Caco-2 (cell line): ENCODE data around the gene GPHA2. TPM values are rescaled to one million over a fixed set of nuclear protein-coding genes. Genes with fewer than 3 reads are reported as not detected.

Experiments
- BruUV-seq: library from RNA; stranded (reverse); fragments of 400-500 nt; replicated peaks from 2 replicates; lab custom pipeline; 2021; lab: Mats Ljungman, UMichigan
- CTCF ChIA-PET: fragments of 300-600 bp; sonication (Branson Sonifier 250); formaldehyde crosslinking; loops from one replicate; lab custom pipeline; 2022; ENCODE audit warnings: antibody characterized with exemption; lab: Charles Lee
- POLR2A ChIA-PET: fragments of 300-600 bp; sonication (Branson Sonifier 250); formaldehyde crosslinking; loops from one replicate; lab custom pipeline; 2022; ENCODE audit warnings: antibody characterized with exemption; lab: Charles Lee
- DNase-seq, 2 experiments: peaks; one replicate each; pipeline versions ENCODE4 v3.0.0 to v3.0.0-alpha.2; 2020 to 2022
- H3K27me3 ChIP-seq: replicated peaks from 2 replicates; pipeline ENCODE4 v1.6.0; 2011; ENCODE audit warnings: low read length; ENCODE audit not compliant: control insufficient read depth, insufficient read depth
- H3K36me3 ChIP-seq: 2 replicates; pipeline ENCODE4 v1.5.1; 2011; ENCODE audit warnings: low read length; ENCODE audit not compliant: control insufficient read depth, insufficient read depth
- H3K4me1 ChIP-seq: fragments of 250-450 bp; sonication (Bioruptor Pico); 2 replicates; pipeline ENCODE4 v1.5.1; 2020; ENCODE audit warnings: mild to moderate bottlenecking
- H3K4me3 ChIP-seq: 2 replicates; pipeline ENCODE4 v1.5.1; 2011; ENCODE audit warnings: low read depth, mild to moderate bottlenecking, control low read depth, low read length
- H3K9me3 ChIP-seq: fragments of 250-450 bp; sonication (Bioruptor Pico); 2 replicates; pipeline ENCODE4 v1.5.1; 2020; ENCODE audit warnings: mild to moderate bottlenecking, moderate library complexity
- H3K27ac Mint-ChIP-seq: one replicate; pipeline ENCODE4 v1.8.0; 2022; ENCODE audit warnings: mixed read lengths; ENCODE audit not compliant: unreplicated experiment
- H3K27me3 Mint-ChIP-seq: one replicate; pipeline ENCODE4 v1.8.0; 2022; ENCODE audit warnings: mixed read lengths; ENCODE audit not compliant: insufficient read depth, unreplicated experiment
- H3K36me3 Mint-ChIP-seq: one replicate; pipeline ENCODE4 v1.8.0; 2022; ENCODE audit warnings: mild to moderate bottlenecking, mixed read lengths; ENCODE audit not compliant: insufficient read depth, unreplicated experiment
- H3K4me1 Mint-ChIP-seq: one replicate; pipeline ENCODE4 v1.8.0; 2022; ENCODE audit warnings: low read depth, mixed read lengths; ENCODE audit not compliant: unreplicated experiment
- H3K4me3 Mint-ChIP-seq: one replicate; pipeline ENCODE4 v1.8.0; 2022; ENCODE audit warnings: mild to moderate bottlenecking, moderate library complexity, mixed read lengths; ENCODE audit not compliant: unreplicated experiment
- H3K9me3 Mint-ChIP-seq: one replicate; pipeline ENCODE4 v1.8.0; 2022; ENCODE audit warnings: mixed read lengths; ENCODE audit not compliant: unreplicated experiment
- CTCF ChIP-seq, 2 experiments: fragments of 200-600 bp in 1 of 2; IDR thresholded peaks; 1 replicate in 1 of 2; 2 replicates in 1 of 2; pipeline versions ENCODE4 v1.5.1 to v1.8.0; 2011 to 2022; ENCODE audit warnings: antibody characterized with exemption in 1 of 2, control low read depth in 1 of 2, inconsistent platforms in 1 of 2, low read depth in 1 of 2, low read length in 1 of 2, mild to moderate bottlenecking in 1 of 2, moderate library complexity in 1 of 2; ENCODE audit not compliant: insufficient read depth in 1 of 2, severe bottlenecking in 1 of 2, unreplicated experiment in 1 of 2
- intact Hi-C: fragments of 100-400 bp; cut with micrococcal nuclease; formaldehyde crosslinking; loops from one replicate; pipeline ENCODE4 v1.10.0; 2022; ENCODE audit not compliant: unreplicated experiment
- total RNA-seq: library from RNA; stranded (reverse); gene quantifications from 2 replicates; pipeline ENCODE4 v1.2.3, GENCODE V29; 2022

Gene GPHA2
- total RNA-seq, 1 experiment from 2014 or later = not detected

- no peaks in the 10 kb centered on the region for H3K27me3 Mint-ChIP-seq
- peaks cover 20% of the 10 kb centered on the region for H3K36me3 Mint-ChIP-seq
- POLR2A ChIA-PET = no interaction called here
- TF ChIP-seq CTCF (IDR thresholded peaks at IDR 0.05; ENCODE audit: insufficient read depth in 1 of 2, low read depth in 1 of 2, low read length in 1 of 2, severe bottlenecking in 1 of 2, unreplicated experiment in 1 of 2) = no peak
- no peaks in the 10 kb centered on the region for H3K9me3 Mint-ChIP-seq
- CTCF ChIA-PET = interaction anchor here (0.6 to 0.8 kb wide), 3 partner anchors 14 to 373 kb away, joined by 3 to 4 read pairs (median 3); no protein-coding TSS in a partner anchor
- no peak overlapping the region for H3K27ac Mint-ChIP-seq
- intact Hi-C loops = no loop called here
- H3K27me3 ChIP-seq = no peaks in the 10 kb centered on the region
- no peaks in the 10 kb centered on the region for H3K9me3 ChIP-seq
- H3K4me1 Mint-ChIP-seq = no peaks in the 10 kb centered on the region
- H3K4me1 ChIP-seq = no peaks in the 10 kb centered on the region
- BruUV-seq = no TSS peak
- no peak overlapping the region for H3K4me3 ChIP-seq
- no peak for DNase-seq
- no peak overlapping the region for H3K4me3 Mint-ChIP-seq
- H3K36me3 ChIP-seq = peaks cover 1% of the 10 kb centered on the region; the same call in 1 of the 2 replicates
These were observed 33.4 kb downstream of the GPHA2 start for GRCh38 chr11:64902102-64902900.

GRCh38 chr11:64900774-64901173, 34.9 kb downstream of the GPHA2 start:
- H3K27ac Mint-ChIP-seq = no peak overlapping the region
- ChIA-PET POLR2A (no interaction called here), CTCF (interaction anchor here (0.6 kb wide), 1 partner anchor 81 kb away, joined by 4 read pairs; no protein-coding TSS in a partner anchor)
- H3K4me1 Mint-ChIP-seq = no peaks in the 10 kb centered on the region
- TF ChIP-seq CTCF (IDR thresholded peaks at IDR 0.05; ENCODE audit: insufficient read depth in 1 of 2, low read depth in 1 of 2, low read length in 1 of 2, severe bottlenecking in 1 of 2, unreplicated experiment in 1 of 2) = no peak
- Histone ChIP-seq H3K4me1 (no peaks in the 10 kb centered on the region), H3K4me3 (no peak overlapping the region), H3K9me3 (no peaks in the 10 kb centered on the region), H3K27me3 (no peaks in the 10 kb centered on the region), H3K36me3 (no peaks in the 10 kb centered on the region; the same call in 1 of the 2 replicates)
- no peak for DNase-seq
- H3K27me3 Mint-ChIP-seq = no peaks in the 10 kb centered on the region
- H3K9me3 Mint-ChIP-seq = no peaks in the 10 kb centered on the region
- BruUV-seq = no TSS peak
- peaks cover 25% of the 10 kb centered on the region for H3K36me3 Mint-ChIP-seq
- H3K4me3 Mint-ChIP-seq = no peak overlapping the region
- intact Hi-C loops = no loop called here

GRCh38 chr11:64900263-64900678, 35.4 kb downstream of the GPHA2 start:
- H3K36me3 Mint-ChIP-seq = peaks cover 27% of the 10 kb centered on the region
- no peaks in the 10 kb centered on the region for H3K27me3 Mint-ChIP-seq
- H3K4me3 Mint-ChIP-seq = no peak overlapping the region
- no peak overlapping the region for H3K4me3 ChIP-seq
- H3K27me3 ChIP-seq = no peaks in the 10 kb centered on the region
- no peak for DNase-seq
- no TSS peak for BruUV-seq
- ChIA-PET POLR2A (no interaction called here), CTCF (interaction anchor here (0.6 kb wide), 2 partner anchors 81 to 411 kb away, joined by 3 to 4 read pairs; no protein-coding TSS in a partner anchor)
- H3K9me3 Mint-ChIP-seq = no peaks in the 10 kb centered on the region
- H3K36me3 ChIP-seq = no peaks in the 10 kb centered on the region; the same call in 1 of the 2 replicates
- no peak overlapping the region for H3K27ac Mint-ChIP-seq
- TF ChIP-seq CTCF (IDR thresholded peaks at IDR 0.05; ENCODE audit: insufficient read depth in 1 of 2, low read depth in 1 of 2, low read length in 1 of 2, severe bottlenecking in 1 of 2, unreplicated experiment in 1 of 2) = no peak
- H3K4me1 Mint-ChIP-seq = no peaks in the 10 kb centered on the region
- intact Hi-C loops = no loop called here
- no peaks in the 10 kb centered on the region for H3K4me1 ChIP-seq
- H3K9me3 ChIP-seq = no peaks in the 10 kb centered on the region
